GM21360 (cell line): ENCODE results near the gene PTPRM.

ENCODE experiments used
- ATAC-seq: cut with Tn5 transposase; IDR thresholded peaks from one replicate; pipeline ENCODE4 v1.9.1; 2021; ENCODE audit warnings: mild to moderate bottlenecking, moderate library complexity; ENCODE audit not compliant: unreplicated experiment

PTPRM gene

DNA sequence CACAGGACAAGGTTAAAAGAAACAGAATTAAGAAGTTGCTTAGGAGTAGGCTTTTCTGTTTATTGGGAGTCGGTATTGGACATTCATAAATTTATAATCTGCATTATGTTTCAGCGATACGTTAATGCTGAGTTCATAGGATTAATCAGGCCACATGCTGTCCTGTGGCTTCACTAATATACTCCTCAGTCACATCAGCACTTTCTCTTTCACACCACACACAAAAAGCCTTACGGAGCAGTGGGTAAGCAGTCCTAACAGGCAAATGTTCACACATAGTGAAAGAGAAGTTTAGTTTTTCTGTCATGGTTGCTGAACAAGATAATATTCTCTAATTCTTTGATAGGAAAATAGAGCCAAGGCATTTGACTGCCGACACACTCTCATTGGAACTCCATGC lies 630.4 kb downstream of the PTPRM start:
- ATAC-seq, result no peak

DNA sequence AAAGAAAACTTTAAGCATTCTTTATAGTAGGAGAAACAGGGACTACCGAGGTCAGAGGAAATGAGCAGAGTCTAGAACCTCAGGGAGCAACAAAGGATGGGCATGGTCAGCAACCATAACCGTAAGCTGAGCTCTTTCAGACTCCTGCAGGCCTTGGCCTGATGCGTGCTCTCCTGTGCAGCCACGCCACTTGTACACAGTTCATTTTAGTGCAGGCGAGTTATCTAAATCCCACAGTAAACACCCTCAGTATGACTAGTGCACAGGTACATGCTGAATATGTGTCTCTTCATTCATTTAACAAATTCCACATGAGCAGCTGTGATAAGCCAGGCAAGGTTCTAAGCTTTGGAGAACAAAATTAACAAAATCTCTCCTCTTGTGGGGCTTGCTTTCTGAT lies 640.9 kb downstream of the PTPRM start:
- ATAC-seq, result no peak

DNA sequence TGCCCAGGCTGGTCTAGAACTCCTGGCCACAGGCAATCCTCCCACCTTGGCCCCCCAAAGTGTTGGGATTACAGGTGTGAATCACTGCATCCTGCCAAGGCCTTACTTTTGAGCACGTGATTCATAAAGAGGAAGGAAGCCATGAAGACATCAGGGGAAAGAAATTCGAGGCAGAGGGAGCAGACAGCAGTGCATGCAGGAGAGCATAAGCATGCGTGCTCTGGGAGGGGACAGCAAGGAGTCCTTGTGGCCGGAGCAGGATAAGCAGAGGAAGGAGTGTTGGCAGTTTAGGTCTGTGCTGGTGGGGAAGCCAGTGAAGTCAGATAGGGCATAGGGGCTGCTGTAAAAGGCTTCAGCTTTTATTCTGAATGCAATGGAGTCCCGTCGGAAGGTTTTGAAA lies 641.6 kb downstream of the PTPRM start:
- no peak for ATAC-seq

DNA sequence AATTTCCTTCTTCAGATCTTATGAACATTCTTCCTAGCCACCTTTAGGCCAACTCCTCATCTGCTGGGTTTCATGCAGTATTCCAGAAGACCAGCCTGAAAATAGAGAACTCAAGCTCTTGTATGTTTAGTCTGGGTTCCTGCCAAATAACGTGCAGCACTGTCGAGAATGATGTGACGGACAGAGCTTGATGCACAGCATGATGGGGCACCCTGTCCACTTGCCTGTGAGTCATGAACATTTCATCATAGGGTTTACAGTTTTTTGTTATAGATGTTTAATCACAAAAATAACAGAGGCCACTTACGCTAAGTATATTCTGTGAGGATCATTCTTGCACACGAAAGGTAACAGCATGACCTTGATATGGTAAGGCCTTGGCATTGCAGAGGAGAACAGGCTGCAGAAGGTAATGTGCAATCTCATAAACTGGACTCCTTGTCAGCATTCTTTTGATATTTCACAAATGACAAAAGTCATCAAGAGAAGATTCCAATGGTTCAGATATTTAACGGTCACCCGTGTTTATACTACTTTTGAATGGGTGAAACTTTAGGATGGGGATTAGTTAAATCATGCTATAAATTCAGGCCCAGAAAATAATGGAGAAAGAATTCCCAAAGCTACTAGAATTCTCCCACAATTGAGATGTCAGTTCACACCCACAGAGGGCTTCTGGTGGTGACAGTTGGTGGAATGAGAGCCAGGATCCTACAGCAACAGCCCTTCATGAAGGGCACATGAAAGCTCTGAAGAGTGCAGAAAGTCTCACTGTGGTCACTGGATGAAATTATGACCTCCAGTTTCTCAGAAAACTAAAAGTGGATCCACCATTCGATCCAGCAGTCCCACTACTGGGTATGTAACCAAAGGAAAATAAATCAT lies 646.0 kb downstream of the PTPRM start:
- ATAC-seq, result no peak

DNA sequence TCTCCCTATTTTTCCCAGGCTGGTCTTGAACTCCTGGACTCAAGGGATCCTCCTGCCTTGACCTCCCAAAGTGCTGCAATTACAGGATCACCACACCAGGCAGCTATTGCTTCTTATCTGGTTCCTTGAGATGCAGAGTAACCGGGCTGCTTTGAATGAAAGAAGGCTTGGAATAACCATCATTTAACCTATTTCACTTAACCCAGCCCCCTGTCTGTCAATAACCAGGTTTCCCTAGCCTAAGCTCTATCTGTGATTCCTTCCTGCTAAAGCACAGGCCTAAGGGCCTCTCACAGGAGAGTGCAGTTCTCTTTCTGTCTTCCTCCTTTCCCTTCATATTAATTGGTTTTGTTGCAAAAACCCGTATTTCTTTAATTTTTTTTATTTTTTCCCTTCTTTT lies 648.6 kb downstream of the PTPRM start:
- ATAC-seq, result no peak

DNA sequence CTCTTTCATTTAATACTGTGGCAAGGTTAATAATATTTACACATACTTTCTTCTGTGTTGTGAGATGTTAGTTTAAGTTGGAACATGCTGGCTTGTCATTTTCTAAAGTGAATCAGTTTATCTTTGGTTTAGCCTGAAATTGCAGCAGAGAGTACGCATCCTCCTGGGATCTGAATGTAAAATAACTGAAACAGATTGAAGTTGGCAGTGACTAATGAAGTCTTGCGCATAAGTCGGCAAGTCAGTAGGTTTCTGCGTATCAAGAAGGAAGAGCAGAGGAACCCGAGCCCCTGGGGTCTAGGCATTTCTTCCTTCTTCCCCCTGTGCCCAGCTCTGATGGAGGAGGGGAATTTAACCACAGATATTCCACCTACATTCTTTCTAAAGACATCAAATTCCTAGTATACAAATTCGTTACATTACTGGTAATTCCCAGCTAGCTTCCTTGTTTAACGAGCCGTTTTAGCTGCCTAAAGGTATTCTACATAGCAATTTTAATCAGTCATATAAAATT lies 650.0 kb downstream of the PTPRM start:
- no peak for ATAC-seq

DNA sequence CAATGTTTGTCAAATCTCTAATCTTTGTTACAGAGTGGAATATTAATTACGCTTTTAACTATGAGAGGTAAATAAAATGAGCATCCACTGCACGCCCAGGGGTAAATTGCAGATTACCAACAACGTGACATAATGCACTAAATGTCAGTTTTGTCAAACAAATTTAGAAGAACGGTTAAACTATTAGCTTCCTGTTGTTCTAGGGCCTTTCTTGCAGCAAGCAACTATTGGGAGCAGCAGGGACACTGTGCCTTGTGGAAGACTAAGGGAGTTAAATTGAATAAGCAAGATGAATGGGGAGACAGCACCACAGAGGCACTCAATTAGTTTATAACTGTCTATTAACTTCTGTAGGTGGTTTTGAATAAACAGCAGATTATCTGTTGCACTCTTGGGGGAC lies 651.1 kb downstream of the PTPRM start:
- ATAC-seq, result no peak

DNA sequence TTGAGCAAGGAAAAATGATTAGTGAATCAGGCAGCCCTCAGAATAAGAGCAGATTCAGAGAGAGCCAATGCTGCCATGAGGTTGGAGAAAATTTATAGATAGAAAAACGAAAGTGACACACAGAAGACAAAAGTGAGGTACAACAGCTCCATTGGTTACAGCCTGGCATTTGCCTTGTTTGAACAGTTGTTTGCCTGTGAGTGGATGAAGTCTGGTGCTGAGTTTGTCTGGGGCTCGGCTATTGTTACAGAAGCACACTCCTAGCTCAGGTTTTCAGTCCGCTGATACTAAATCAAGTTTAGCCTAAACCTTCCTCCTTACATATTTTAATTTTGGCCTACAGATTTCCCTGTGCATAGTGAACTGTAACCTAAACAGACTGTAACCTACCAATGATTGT lies 654.3 kb downstream of the PTPRM start:
- no peak for ATAC-seq

DNA sequence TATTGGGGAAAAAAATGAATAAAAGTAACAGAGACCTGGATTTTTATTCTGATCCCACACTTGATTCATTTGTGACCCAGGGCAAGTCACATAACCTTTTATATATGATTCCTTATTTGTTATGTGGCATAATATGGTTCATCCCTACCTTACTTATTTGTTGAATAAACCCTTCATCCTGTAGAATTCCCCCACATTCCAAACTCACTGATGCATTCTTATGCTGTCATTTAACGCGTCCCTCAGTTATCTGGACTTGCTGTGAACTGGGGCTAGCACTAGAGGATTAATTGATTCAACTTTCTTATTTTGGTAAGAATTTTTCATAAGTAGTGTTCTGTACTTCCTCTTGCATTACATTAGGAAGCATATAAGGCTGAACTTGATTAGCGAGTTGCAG lies 657.5 kb downstream of the PTPRM start:
- no peak for ATAC-seq

DNA sequence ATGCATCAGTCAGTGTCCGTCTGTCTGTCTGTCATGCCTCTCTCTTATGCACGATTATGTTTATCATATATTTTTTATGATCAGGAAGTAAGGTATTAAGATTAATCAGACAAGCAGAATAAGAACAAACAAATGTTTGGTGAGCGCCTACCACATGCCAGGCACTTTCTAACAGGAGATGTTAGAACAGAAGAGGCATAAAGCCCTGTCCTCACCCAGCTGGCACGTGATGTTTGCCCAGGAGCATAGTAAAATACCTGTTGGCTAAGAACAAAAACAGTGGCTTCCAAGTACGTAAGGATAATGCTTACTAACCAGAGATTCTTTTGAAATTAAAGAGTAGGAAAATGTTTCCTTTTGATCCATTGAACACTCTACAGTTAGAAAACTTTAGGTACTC lies 661.9 kb downstream of the PTPRM start:
- ATAC-seq, result no peak

DNA sequence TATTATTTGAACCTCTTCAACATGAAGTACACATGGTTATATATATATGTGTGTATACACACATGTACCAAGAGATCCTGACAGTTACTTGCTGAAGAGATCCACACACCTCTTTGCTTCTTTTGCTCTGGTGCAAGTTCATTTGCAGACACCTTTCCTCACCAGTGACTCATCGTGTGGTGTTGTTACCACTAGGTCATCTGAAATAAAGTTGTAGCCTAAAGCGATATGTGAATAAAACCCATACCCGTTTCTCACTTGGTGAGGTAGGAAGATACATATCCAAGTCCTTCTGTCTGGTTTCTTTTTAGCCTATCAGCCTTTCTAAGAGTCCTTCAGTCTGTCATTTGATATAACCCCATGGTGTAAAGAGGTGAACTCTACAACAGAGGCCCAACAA lies 662.7 kb downstream of the PTPRM start:
- no peak for ATAC-seq

DNA sequence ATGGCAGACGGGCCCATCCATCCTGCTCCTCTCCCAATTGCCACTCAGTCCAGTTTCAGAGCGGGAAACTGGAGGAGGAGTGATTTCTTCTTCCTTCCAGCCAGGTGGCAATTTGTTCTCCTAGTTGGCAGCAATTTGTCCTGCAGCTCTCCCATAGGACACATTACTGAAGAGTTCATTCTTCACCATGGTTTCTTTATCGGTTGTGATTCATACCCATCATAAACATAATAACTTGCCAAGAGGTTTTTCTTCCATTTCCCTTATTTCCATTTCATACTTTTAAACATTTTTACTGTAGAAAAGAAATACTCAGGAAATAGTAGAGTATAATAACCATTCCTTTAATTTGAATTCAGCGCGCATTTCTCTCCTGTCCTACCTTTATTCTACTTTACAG lies 664.2 kb downstream of the PTPRM start:
- ATAC-seq, result no peak

DNA sequence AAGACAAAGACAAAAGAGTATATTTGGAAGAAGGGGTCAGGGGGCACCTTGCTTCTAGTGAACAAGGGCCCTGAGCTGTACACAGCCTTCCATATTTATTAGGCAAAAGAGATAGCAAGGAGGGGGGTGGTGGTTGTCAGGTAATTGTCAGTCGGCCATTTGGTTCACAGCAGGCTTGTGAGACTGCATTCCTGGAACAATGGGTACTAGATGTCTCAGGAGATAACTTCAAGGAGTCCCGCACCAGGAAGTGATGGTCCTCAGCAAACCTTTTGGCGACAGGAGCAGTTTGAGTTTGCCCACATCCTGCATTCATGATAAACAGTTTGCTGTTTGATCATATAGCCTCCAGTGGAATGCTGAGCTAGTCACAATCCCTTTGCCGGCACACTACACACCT lies 665.7 kb downstream of the PTPRM start:
- ATAC-seq, result no peak

DNA sequence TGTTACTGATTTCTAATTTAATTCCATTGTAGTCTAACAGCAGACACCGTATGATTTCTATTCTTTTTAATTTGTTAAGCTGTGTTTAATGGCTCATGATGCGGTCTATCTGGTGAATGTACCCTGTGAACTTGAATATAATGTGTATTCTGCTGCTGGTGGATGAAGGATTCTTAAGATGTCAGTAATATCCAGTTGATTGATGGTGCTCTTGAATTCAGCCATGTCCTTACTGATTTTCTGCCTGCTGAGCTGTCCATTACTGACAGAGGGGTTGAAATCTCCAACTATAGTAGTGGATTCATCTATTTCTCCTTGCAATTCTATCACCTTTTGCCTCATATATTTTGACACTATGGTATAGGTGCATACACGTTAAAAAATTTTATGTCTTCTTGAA lies 668.8 kb downstream of the PTPRM start:
- no peak for ATAC-seq

DNA sequence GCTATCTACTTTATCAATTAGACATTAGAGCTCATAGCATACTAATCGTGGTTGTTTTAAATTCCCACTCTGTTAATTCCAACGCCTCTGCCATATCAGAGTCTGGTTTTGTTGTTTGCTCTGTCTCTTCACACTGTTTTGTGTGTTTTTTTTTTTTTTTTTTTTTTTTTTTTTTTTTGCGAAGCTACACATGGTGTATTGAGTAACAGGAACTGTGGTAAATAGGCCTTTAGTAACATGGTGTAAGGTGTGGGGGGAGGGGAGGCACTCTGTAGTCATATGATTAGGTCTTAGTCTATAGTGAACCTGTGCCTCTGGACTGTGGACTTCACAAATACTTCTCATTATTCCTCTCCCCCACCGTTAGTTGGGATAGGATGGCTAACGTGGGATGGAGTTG lies 671.4 kb downstream of the PTPRM start:
- ATAC-seq, result no peak

DNA sequence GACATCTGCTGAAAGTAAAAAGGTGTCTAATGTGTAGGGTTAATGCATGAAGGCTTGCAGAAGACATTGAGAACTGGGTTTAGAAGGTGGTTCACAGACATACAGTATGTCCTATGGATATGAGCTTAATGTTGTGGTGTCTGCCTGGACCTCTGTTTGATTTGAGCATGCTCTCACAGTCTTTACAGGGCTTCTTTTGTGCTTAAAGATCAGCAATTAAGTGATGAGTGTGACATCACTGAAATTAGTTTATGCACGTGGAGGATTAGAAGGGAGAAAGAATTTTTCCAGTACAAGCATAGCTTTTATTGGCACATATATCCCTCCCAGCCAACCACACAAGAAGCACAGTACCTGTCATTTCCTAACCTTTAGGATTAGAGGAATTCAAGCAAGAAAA lies 674.6 kb downstream of the PTPRM start:
- ATAC-seq, result no peak

DNA sequence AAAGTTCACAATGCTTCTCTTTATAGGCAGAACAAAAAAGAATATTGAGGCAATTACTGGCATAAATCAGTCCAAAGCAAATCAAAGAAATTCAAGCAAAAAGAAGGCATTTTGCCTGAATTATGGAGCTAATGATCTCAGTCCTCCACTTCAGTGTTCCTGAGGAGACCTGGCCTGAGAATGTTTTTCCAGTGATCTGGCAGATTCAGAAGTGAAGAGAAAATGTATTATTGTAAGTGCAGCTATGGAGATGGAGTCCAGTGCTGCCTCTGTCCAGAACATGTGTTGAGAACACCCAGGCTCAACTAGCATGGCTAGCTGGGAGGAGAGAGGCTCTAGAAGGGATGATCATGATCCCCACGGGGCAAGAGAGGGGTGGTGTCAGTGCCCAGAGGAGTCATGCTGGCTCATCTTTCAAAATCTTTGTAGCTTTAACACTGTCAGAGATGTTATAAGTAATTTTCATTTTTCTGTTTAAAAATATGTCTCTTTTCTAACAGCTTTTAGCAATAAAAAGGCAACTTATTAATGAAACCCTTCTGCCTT lies 675.1 kb downstream of the PTPRM start:
- no peak for ATAC-seq

DNA sequence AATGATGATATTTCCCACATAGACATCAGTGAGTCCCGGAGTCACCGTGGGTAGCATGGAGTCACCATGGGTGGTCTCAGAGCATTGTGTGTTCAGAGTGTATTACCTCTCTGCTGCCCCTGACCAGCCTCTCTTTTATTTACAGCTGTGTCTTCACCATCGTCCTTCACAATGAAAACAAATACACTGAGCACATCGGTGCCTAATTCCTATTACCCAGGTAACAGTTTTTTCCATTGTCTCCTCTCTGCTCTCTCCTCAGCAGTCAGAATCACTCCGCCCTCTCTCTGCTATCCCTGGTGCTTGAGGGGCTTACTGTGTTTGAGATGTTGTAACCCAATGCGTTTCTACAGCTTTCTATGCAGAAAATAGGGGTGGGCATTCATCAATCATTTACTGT lies 680.6 kb downstream of the PTPRM start:
- ATAC-seq, result no peak

DNA sequence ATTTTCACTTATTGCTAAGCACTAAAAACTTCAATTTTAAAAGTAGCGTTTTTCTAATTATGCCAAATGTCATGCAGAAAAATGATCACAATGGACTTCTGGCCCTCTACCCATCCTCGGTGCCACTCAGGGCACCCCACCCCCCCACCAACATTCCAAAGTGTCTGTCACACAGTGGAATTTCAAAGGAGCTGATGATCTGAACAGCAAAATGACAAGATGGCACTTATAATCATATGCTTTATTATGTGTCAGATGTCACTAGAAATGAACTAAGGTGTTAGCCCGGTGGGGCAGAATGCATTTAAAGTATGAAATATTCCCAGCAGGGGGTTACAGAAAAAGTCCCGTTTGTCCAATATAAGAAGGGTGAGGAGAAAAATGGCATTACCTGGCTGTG lies 681.5 kb downstream of the PTPRM start:
- ATAC-seq, result no peak

DNA sequence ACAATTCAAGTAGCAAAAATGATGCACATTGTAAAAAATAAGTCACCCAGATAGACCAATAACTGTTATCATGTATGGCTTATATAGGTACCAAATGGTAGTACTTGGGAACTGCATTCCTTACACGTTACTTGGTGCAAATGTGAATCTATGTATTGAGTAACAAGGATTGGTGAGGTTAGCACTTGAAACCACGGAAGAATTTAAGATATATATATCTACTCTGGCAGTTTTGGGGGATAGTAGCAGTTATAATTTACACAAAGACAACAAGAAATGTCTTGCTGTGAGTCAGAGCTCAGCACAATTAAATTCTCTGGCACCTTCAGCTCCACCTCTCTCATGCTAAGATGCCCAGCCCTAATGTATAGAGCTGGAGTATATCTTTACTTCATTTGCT lies 682.7 kb downstream of the PTPRM start:
- no peak for ATAC-seq

DNA sequence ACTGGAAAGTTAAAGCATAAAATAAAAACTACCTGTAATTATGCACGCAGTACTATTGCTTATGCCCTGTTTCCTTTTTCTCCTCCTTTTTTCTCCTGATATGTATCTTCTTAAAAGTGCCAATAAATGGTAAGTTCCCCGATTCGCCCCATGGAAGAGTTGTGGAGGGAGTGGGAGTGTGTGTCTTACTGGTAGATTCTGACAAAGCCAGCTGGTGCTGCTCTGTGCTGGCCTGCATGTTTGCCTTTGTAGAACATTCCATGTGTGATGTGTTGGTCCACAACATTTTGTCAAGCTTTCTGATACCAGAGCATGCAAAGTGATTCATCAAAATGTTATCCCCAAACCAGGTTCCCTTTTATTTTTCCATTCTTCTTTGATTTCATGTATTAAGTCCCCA lies 685.3 kb downstream of the PTPRM start:
- no peak for ATAC-seq

DNA sequence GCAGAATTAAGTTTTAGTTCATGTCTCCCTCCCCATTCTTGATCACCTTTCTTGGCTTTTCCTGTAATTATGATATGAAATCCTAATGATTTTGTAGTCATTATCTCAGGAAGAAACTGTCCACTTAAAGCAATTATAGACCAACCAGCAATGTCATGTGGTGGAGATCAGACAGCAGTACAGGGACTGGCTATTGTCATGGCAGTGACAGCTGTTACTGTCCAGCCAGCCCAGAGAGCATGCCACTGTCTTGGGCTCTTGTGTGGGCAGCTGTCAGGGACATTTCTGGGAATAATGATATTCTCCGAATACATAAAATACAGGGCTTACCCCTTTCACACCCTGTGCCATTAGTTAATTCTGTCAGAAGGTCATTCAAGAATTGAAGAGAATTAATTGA lies 686.8 kb downstream of the PTPRM start:
- no peak for ATAC-seq

DNA sequence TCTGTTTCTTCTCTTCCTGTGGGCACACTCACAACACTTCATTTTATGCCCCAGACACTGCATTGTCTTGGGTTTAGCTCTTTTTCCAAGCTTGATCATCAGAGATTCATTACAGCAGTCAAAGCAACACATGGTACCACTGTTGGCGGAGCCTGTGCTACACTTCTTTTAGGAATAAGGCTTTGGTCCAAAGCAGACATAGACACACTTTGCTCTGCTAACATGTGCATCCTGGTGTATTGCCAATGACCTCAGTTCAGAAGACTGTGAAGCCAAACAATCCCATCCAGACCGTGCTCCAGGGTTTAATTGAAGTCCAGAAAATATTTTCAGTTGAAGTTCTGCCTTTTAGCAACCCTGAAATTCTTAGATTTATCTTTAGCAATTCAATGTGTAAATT lies 687.5 kb downstream of the PTPRM start:
- no peak for ATAC-seq
